H1 (cell line): ENCODE data around the gene GRID1.

Experiments used
- CBX8 ChIP-seq: fragments of 300-800, 300-1000 bp; sonication (generic); IDR thresholded peaks from 2 replicates; pipeline ENCODE4 v1.7.1; 2016; ENCODE audit warnings: low read depth, low read length, borderline replicate concordance
- CHD1 ChIP-seq: IDR thresholded peaks from 2 replicates; pipeline ENCODE4 v1.6.1; 2012; ENCODE audit warnings: low read depth, low read length, improper control_type of control experiment
- CREB1 ChIP-seq: IDR thresholded peaks from 2 replicates; pipeline ENCODE4 v1.6.1; 2012; ENCODE audit warnings: inconsistent platforms
- CTCF ChIP-seq, 3 experiments: IDR thresholded peaks; 1 replicate in 2 of 3; 2 replicates in 1 of 3; pipeline versions ENCODE4 v1.5.1 to v1.6.1; 2011; ENCODE audit warnings: low read length in 3 of 3, mild to moderate bottlenecking in 3 of 3, inconsistent platforms in 2 of 3, low read depth in 1 of 3, moderate library complexity in 1 of 3; ENCODE audit not compliant: insufficient read depth in 1 of 3; ENCODE audit errors: control extremely low read depth in 1 of 3
- MAX ChIP-seq: IDR thresholded peaks from 2 replicates; pipeline ENCODE4 v1.6.1; 2012; ENCODE audit warnings: inconsistent platforms
- NANOG ChIP-seq: IDR thresholded peaks from 2 replicates; pipeline ENCODE4 v1.6.1; 2011; ENCODE audit warnings: low read length, low read depth, mild to moderate bottlenecking, inconsistent platforms; ENCODE audit not compliant: insufficient read depth, poor library complexity, severe bottlenecking
- POLR2A ChIP-seq, 2 experiments: IDR thresholded peaks; 1 replicate in 1 of 2; 2 replicates in 1 of 2; pipeline ENCODE4 v1.6.1; 2011; ENCODE audit warnings: low read depth in 2 of 2, low read length in 2 of 2, mild to moderate bottlenecking in 2 of 2; ENCODE audit errors: control extremely low read depth in 1 of 2
- POU5F1 ChIP-seq: IDR thresholded peaks from 2 replicates; pipeline ENCODE4 v1.6.1; 2011; ENCODE audit warnings: low read depth, mild to moderate bottlenecking, low read length, moderate library complexity
- TAF1 ChIP-seq: IDR thresholded peaks from 2 replicates; pipeline ENCODE4 v1.6.1; 2011; ENCODE audit warnings: mild to moderate bottlenecking, low read depth, low read length
- USF2 ChIP-seq: IDR thresholded peaks from 2 replicates; pipeline ENCODE4 v1.6.1; 2011; ENCODE audit warnings: low read length, improper control_type of control experiment
- YY1 ChIP-seq: IDR thresholded peaks from 2 replicates; pipeline ENCODE4 v1.6.1; 2011; ENCODE audit warnings: low read depth, mild to moderate bottlenecking, low read length

- TF ChIP-seq CBX8 (no peak), YY1 (no peak), POLR2A (IDR thresholded peaks at IDR 0.05; ENCODE audit: control extremely low read depth in 1 of 2, low read depth in 2 of 2, low read length in 2 of 2) (no peak), CTCF (IDR thresholded peaks at IDR 0.05; ENCODE audit: control extremely low read depth in 1 of 3, insufficient read depth in 1 of 3, low read depth in 1 of 3, low read length in 3 of 3) (no peak), NANOG (no peak), CHD1 (no peak), MAX (no peak), TAF1 (no peak), USF2 (no peak), POU5F1 (no peak), CREB1 (no peak)
Observed at GRCh38 chr10:85787393-85787792, 579.2 kb downstream of the GRID1 start.
